ENCODE results near the gene MFSD2A.

Gene MFSD2A

GRCh38 chr1:39925721-39926342, 29.1 kb upstream of the MFSD2A start:
- H3K18ac ChIP-seq (ENCODE audit: low read length): no peak overlapping the region
- peak overlapping the region; percentile 11 for H3K56ac ChIP-seq (ENCODE audit: low read length)
- H2BK120ac ChIP-seq (ENCODE audit: low read depth, low read length): no peak overlapping the region
- no peak overlapping the region for H3K4ac ChIP-seq (ENCODE audit: low read depth, low read length)
- H3K4me3 ChIP-seq (ENCODE audit: low read length): no peak overlapping the region
- no peak overlapping the region for H2BK15ac ChIP-seq (replicated peaks; ENCODE audit: low read depth)
- no peaks in the 10 kb centered on the region for H3K79me1 ChIP-seq (ENCODE audit: low read length)
- no peaks in the 10 kb centered on the region for H3K27me3 ChIP-seq (ENCODE audit: insufficient read depth, low read length, poor library complexity)
- no peak for DNase-seq
- no peak overlapping the region for H2BK5ac ChIP-seq (ENCODE audit: low read length)
- H3K23ac ChIP-seq (ENCODE audit: low read length): no peak overlapping the region
- no peak overlapping the region for H3K9ac ChIP-seq (ENCODE audit: low read length)
- H2AK5ac ChIP-seq (ENCODE audit: low read length): no peak overlapping the region
- H4K5ac ChIP-seq (ENCODE audit: low read length): no peak overlapping the region
- no peaks in the 10 kb centered on the region for H3K79me2 ChIP-seq (ENCODE audit: control insufficient read depth, insufficient read depth, low read length)
- H3K4me1 ChIP-seq (ENCODE audit: control insufficient read depth, low read depth, low read length): peaks cover 4% of the 10 kb centered on the region
- H3K36me3 ChIP-seq (ENCODE audit: control insufficient read depth, insufficient read depth, low read length): no peaks in the 10 kb centered on the region
- H3K27ac ChIP-seq (ENCODE audit: low read depth, low read length): no peak overlapping the region
- no peak overlapping the region for H3K4me2 ChIP-seq (ENCODE audit: low read length)
- no peak overlapping the region for H4K8ac ChIP-seq (ENCODE audit: low read depth, low read length)
- WGBS (ENCODE audit: extremely low coverage, insufficient coverage, low lambda C conversion rate): no CpG with 5 or more reads among the region's 2 CpGs

- Histone ChIP-seq H3K23ac (ENCODE audit: low read length) (no peak overlapping the region), H3K27ac (ENCODE audit: low read depth, low read length) (no peak overlapping the region), H3K4me1 (ENCODE audit: control insufficient read depth, low read depth, low read length) (peaks cover 4% of the 10 kb centered on the region), H3K36me3 (ENCODE audit: control insufficient read depth, insufficient read depth, low read length) (no peaks in the 10 kb centered on the region), H3K18ac (ENCODE audit: low read length) (no peak overlapping the region), H3K4me2 (ENCODE audit: low read length) (no peak overlapping the region), H3K79me2 (ENCODE audit: control insufficient read depth, insufficient read depth, low read length) (no peaks in the 10 kb centered on the region), H3K4me3 (ENCODE audit: low read length) (no peak overlapping the region), H2BK120ac (ENCODE audit: low read depth, low read length) (no peak overlapping the region), H3K79me1 (ENCODE audit: low read length) (no peaks in the 10 kb centered on the region), H3K56ac (ENCODE audit: low read length) (no peak overlapping the region), H2BK15ac (replicated peaks; ENCODE audit: low read depth) (no peak overlapping the region), H3K4ac (ENCODE audit: low read depth, low read length) (no peak overlapping the region), H2AK5ac (ENCODE audit: low read length) (no peak overlapping the region), H4K8ac (ENCODE audit: low read depth, low read length) (no peak overlapping the region), H3K9ac (ENCODE audit: low read length) (no peak overlapping the region), H2BK5ac (ENCODE audit: low read length) (no peak overlapping the region), H3K27me3 (ENCODE audit: insufficient read depth, low read length, poor library complexity) (no peaks in the 10 kb centered on the region), H4K5ac (ENCODE audit: low read length) (no peak overlapping the region)
- no CpG with 5 or more reads among the region's 6 CpGs for WGBS (ENCODE audit: extremely low coverage, insufficient coverage, low lambda C conversion rate)
- peak; percentile 65 for DNase-seq
Measured at GRCh38 chr1:39926343-39926793, 28.6 kb upstream of the MFSD2A start.

- no peak overlapping the region for H4K5ac ChIP-seq (ENCODE audit: low read length)
- H3K27ac ChIP-seq (ENCODE audit: low read depth, low read length): no peak overlapping the region
- H3K4me3 ChIP-seq (ENCODE audit: low read length): no peak overlapping the region
- no peak overlapping the region for H3K56ac ChIP-seq (ENCODE audit: low read length)
- H3K36me3 ChIP-seq (ENCODE audit: control insufficient read depth, insufficient read depth, low read length): no peaks in the 10 kb centered on the region
- H3K4ac ChIP-seq (ENCODE audit: low read depth, low read length): no peak overlapping the region
- no peak overlapping the region for H3K23ac ChIP-seq (ENCODE audit: low read length)
- no peak overlapping the region for H2BK5ac ChIP-seq (ENCODE audit: low read length)
- no peaks in the 10 kb centered on the region for H3K79me1 ChIP-seq (ENCODE audit: low read length)
- no peak overlapping the region for H3K4me2 ChIP-seq (ENCODE audit: low read length)
- no peak overlapping the region for H3K9ac ChIP-seq (ENCODE audit: low read length)
- WGBS (ENCODE audit: extremely low coverage, insufficient coverage, low lambda C conversion rate): no CpG with 5 or more reads among the region's 6 CpGs
- no peaks in the 10 kb centered on the region for H3K27me3 ChIP-seq (ENCODE audit: insufficient read depth, low read length, poor library complexity)
- H2BK120ac ChIP-seq (ENCODE audit: low read depth, low read length): no peak overlapping the region
- DNase-seq: no peak
- no peak overlapping the region for H2AK5ac ChIP-seq (ENCODE audit: low read length)
- H4K8ac ChIP-seq (ENCODE audit: low read depth, low read length): no peak overlapping the region
- peaks cover 4% of the 10 kb centered on the region for H3K4me1 ChIP-seq (ENCODE audit: control insufficient read depth, low read depth, low read length)
- H3K18ac ChIP-seq (ENCODE audit: low read length): no peak overlapping the region
- H2BK15ac ChIP-seq (replicated peaks; ENCODE audit: low read depth): no peak overlapping the region
- H3K79me2 ChIP-seq (ENCODE audit: control insufficient read depth, insufficient read depth, low read length): no peaks in the 10 kb centered on the region
Measured at GRCh38 chr1:39926820-39927219, 28.1 kb upstream of the MFSD2A start.

GRCh38 chr1:39927538-39927937, 27.4 kb upstream of the MFSD2A start:
- Histone ChIP-seq H3K27ac (ENCODE audit: low read depth, low read length) (no peak overlapping the region), H3K56ac (ENCODE audit: low read length) (no peak overlapping the region), H2AK5ac (ENCODE audit: low read length) (no peak overlapping the region), H3K79me2 (ENCODE audit: control insufficient read depth, insufficient read depth, low read length) (no peaks in the 10 kb centered on the region), H2BK120ac (ENCODE audit: low read depth, low read length) (no peak overlapping the region), H4K5ac (ENCODE audit: low read length) (no peak overlapping the region), H3K36me3 (ENCODE audit: control insufficient read depth, insufficient read depth, low read length) (no peaks in the 10 kb centered on the region), H3K4me1 (ENCODE audit: control insufficient read depth, low read depth, low read length) (no peaks in the 10 kb centered on the region), H2BK5ac (ENCODE audit: low read length) (no peak overlapping the region), H4K8ac (ENCODE audit: low read depth, low read length) (no peak overlapping the region), H3K79me1 (ENCODE audit: low read length) (no peaks in the 10 kb centered on the region), H3K9ac (ENCODE audit: low read length) (no peak overlapping the region), H3K4ac (ENCODE audit: low read depth, low read length) (no peak overlapping the region), H3K18ac (ENCODE audit: low read length) (no peak overlapping the region), H3K27me3 (ENCODE audit: insufficient read depth, low read length, poor library complexity) (no peaks in the 10 kb centered on the region), H3K4me3 (ENCODE audit: low read length) (no peak overlapping the region), H3K4me2 (ENCODE audit: low read length) (no peak overlapping the region), H2BK15ac (replicated peaks; ENCODE audit: low read depth) (no peak overlapping the region), H3K23ac (ENCODE audit: low read length) (no peak overlapping the region)
- no peak for DNase-seq
- WGBS (ENCODE audit: extremely low coverage, insufficient coverage, low lambda C conversion rate): no CpG with 5 or more reads among the region's 3 CpGs

GRCh38 chr1:39928809-39929587, 25.9 kb upstream of the MFSD2A start:
- H3K79me2 ChIP-seq (ENCODE audit: control insufficient read depth, insufficient read depth, low read length): no peaks in the 10 kb centered on the region
- no peak overlapping the region for H4K8ac ChIP-seq (ENCODE audit: low read depth, low read length)
- no peak overlapping the region for H4K5ac ChIP-seq (ENCODE audit: low read length)
- H3K27me3 ChIP-seq (ENCODE audit: insufficient read depth, low read length, poor library complexity): no peaks in the 10 kb centered on the region
- no peak overlapping the region for H3K4me3 ChIP-seq (ENCODE audit: low read length)
- H3K4ac ChIP-seq (ENCODE audit: low read depth, low read length): no peak overlapping the region
- no peak overlapping the region for H2BK5ac ChIP-seq (ENCODE audit: low read length)
- no peaks in the 10 kb centered on the region for H3K79me1 ChIP-seq (ENCODE audit: low read length)
- H3K4me2 ChIP-seq (ENCODE audit: low read length): no peak overlapping the region
- H3K27ac ChIP-seq (ENCODE audit: low read depth, low read length): no peak overlapping the region
- no peak overlapping the region for H3K56ac ChIP-seq (ENCODE audit: low read length)
- H3K23ac ChIP-seq (ENCODE audit: low read length): no peak overlapping the region
- no peak overlapping the region for H3K9ac ChIP-seq (ENCODE audit: low read length)
- H2BK15ac ChIP-seq (replicated peaks; ENCODE audit: low read depth): no peak overlapping the region
- H3K18ac ChIP-seq (ENCODE audit: low read length): no peak overlapping the region
- DNase-seq: no peak
- WGBS (ENCODE audit: extremely low coverage, insufficient coverage, low lambda C conversion rate): no CpG with 5 or more reads among the region's 7 CpGs
- H2BK120ac ChIP-seq (ENCODE audit: low read depth, low read length): no peak overlapping the region
- H2AK5ac ChIP-seq (ENCODE audit: low read length): no peak overlapping the region
- H3K4me1 ChIP-seq (ENCODE audit: control insufficient read depth, low read depth, low read length): no peaks in the 10 kb centered on the region
- no peaks in the 10 kb centered on the region for H3K36me3 ChIP-seq (ENCODE audit: control insufficient read depth, insufficient read depth, low read length)
